ENCODE measurements around the gene CDH12.

CDH12 gene

DNA sequence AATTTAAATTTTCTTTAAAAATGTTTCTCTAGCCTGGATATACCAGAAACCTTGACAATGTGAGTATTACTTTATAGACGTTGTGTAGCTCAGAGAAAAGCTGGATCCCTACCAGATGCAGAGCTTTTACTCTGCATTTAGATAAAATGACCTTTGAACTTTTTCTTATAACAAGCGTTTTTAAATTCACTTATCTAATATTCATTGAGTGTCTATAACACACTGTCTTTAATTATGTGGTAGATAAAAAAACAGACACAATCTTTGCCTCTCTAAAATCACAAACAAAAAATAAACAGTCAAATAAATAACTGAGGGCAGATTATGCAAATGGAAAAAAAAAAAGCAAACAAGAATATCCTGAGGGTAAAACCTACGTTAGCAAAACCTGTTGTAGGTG, 773.6 kb downstream of the CDH12 start:
- TF ChIP-seq REST (IDR thresholded peaks at IDR 0.05; ENCODE audit: insufficient replicate concordance, low read depth) (no peak), GABPA (IDR thresholded peaks at IDR 0.05; ENCODE audit: low read depth) (no peak), POLR2AphosphoS5 (IDR thresholded peaks at IDR 0.05; ENCODE audit: low read depth) (no peak), SPI1 (IDR thresholded peaks at IDR 0.05; ENCODE audit: borderline replicate concordance, low read depth) (no peak), CTCF (IDR thresholded peaks at IDR 0.05; ENCODE audit: insufficient read depth, low read length) (no peak)
- no peak for DNase-seq (ENCODE audit: low read depth in 1 of 2, low spot score in 1 of 2)
- H3K27me3 ChIP-seq (ENCODE audit: insufficient read depth, poor library complexity, severe bottlenecking), result no peaks in the 10 kb centered on the region
- no peak overlapping the region for H3K27ac ChIP-seq (replicated peaks)
- no peak overlapping the region for H3K4me3 ChIP-seq (replicated peaks; ENCODE audit: insufficient read depth, low read length)

- DNase-seq (ENCODE audit: low read depth in 1 of 2, low spot score in 1 of 2), result no peak
- Histone ChIP-seq H3K27me3 (ENCODE audit: insufficient read depth, poor library complexity, severe bottlenecking) (no peaks in the 10 kb centered on the region), H3K27ac (replicated peaks) (no peak overlapping the region), H3K4me3 (replicated peaks; ENCODE audit: insufficient read depth, low read length) (no peak overlapping the region)
- TF ChIP-seq GABPA (IDR thresholded peaks at IDR 0.05; ENCODE audit: low read depth), result no peak
- no peak for TF ChIP-seq CTCF (IDR thresholded peaks at IDR 0.05; ENCODE audit: insufficient read depth, low read length)
- TF ChIP-seq POLR2AphosphoS5 (IDR thresholded peaks at IDR 0.05; ENCODE audit: low read depth), result no peak
- TF ChIP-seq SPI1 (IDR thresholded peaks at IDR 0.05; ENCODE audit: borderline replicate concordance, low read depth), result no peak
- TF ChIP-seq REST (IDR thresholded peaks at IDR 0.05; ENCODE audit: insufficient replicate concordance, low read depth), result no peak
Measured at GRCh38 chr5:22079002-22079401, 774.1 kb downstream of the CDH12 start.

DNA sequence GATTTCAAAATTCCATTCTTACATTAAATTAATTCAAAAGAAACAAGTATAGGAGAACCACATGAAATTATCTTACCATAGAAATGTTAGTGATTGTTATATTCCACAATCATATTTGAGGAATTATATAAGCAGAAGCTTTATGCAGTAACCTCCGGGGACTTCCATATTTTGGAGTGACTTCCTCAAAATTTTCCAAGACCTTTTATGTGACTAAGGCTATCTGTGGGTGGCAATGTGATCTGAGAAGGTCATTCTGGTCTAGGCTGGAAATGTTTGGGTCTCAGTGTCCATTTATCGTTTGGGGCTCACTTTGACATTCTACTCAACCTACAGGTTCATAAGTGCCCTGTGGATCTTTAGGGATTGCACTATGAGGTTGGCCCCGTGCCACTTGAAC, 776.6 kb downstream of the CDH12 start:
- TF ChIP-seq SPI1 (IDR thresholded peaks at IDR 0.05; ENCODE audit: borderline replicate concordance, low read depth), result no peak; the same call in 1 of the 2 replicates
- TF ChIP-seq CTCF (IDR thresholded peaks at IDR 0.05; ENCODE audit: insufficient read depth, low read length), result no peak
- TF ChIP-seq REST (IDR thresholded peaks at IDR 0.05; ENCODE audit: insufficient replicate concordance, low read depth), result no peak
- TF ChIP-seq GABPA (IDR thresholded peaks at IDR 0.05; ENCODE audit: low read depth), result no peak
- no peak for TF ChIP-seq POLR2AphosphoS5 (IDR thresholded peaks at IDR 0.05; ENCODE audit: low read depth)
- Histone ChIP-seq H3K4me3 (replicated peaks; ENCODE audit: insufficient read depth, low read length) (no peak overlapping the region), H3K27me3 (ENCODE audit: insufficient read depth, poor library complexity, severe bottlenecking) (no peaks in the 10 kb centered on the region), H3K27ac (replicated peaks) (no peak overlapping the region)
- no peak for DNase-seq (ENCODE audit: low read depth in 1 of 2, low spot score in 1 of 2)
